G401 (cell line): ENCODE measurements around the gene GFRA1. TPM values are rescaled to one million over a fixed set of nuclear protein-coding genes. Genes with fewer than 3 reads are reported as not detected.

Source experiments
- DNase-seq: peaks from one replicate; pipeline ENCODE4 v3.0.0-alpha.2; 2015; ENCODE audit warnings: low spot score
- in situ Hi-C: cut with HindIII; loops from 2 replicates; pipeline ENCODE4 v1.10.0; 2016; ENCODE audit warnings: low sequenced_read_pairs, mixed read lengths
- total RNA-seq: library from RNA; depleted of rRNA; stranded (reverse); fragments of >200 nt; shearing (Covaris generic); gene quantifications from 2 replicates; pipeline ENCODE4 v1.2.3, GENCODE V29; 2014

Gene GFRA1
- total RNA-seq, 1 experiment from 2014 or later: 0.37 TPM

- in situ Hi-C loops: no loop called here
- no peak for DNase-seq
These were observed 157.2 kb downstream of the GFRA1 start for GRCh38 chr10:116115797-116116196.

GRCh38 chr10:116115036-116115641 lies 157.9 kb downstream of the GFRA1 start:
- no peak for DNase-seq

GRCh38 chr10:116113721-116114501 lies 159.1 kb downstream of the GFRA1 start:
- in situ Hi-C loops: no loop called here
- no peak for DNase-seq

More at GRCh38 chr10:116115036-116115641, 157.9 kb downstream of the GFRA1 start:
- in situ Hi-C loops: no loop called here

- in situ Hi-C loops: no loop called here
- peak; percentile 4 for DNase-seq
These were observed 160.5 kb downstream of the GFRA1 start for GRCh38 chr10:116112232-116113231.

GRCh38 chr10:116111483-116112095 lies 161.4 kb downstream of the GFRA1 start:
- in situ Hi-C loops: no loop called here

GRCh38 chr10:116110736-116111135 lies 162.3 kb downstream of the GFRA1 start:
- in situ Hi-C loops: no loop called here

More at GRCh38 chr10:116111483-116112095, 161.4 kb downstream of the GFRA1 start:
- no peak for DNase-seq

GRCh38 chr10:116109881-116110280 lies 163.1 kb downstream of the GFRA1 start:
- in situ Hi-C loops: no loop called here

More at GRCh38 chr10:116110736-116111135, 162.3 kb downstream of the GFRA1 start:
- DNase-seq: no peak

GRCh38 chr10:116109481-116109880 lies 163.5 kb downstream of the GFRA1 start:
- in situ Hi-C loops: no loop called here
- no peak for DNase-seq

More at GRCh38 chr10:116109881-116110280, 163.1 kb downstream of the GFRA1 start:
- no peak for DNase-seq

GRCh38 chr10:116108095-116108494 lies 164.9 kb downstream of the GFRA1 start:
- DNase-seq: no peak
- in situ Hi-C loops: no loop called here

GRCh38 chr10:116106611-116107010 lies 166.4 kb downstream of the GFRA1 start:
- DNase-seq: no peak
- in situ Hi-C loops: no loop called here

GRCh38 chr10:116105264-116105663 lies 167.7 kb downstream of the GFRA1 start:
- in situ Hi-C loops: no loop called here
- DNase-seq: no peak

- in situ Hi-C loops: no loop called here
These were observed 168.6 kb downstream of the GFRA1 start for GRCh38 chr10:116104210-116104932.

GRCh38 chr10:116103668-116104067 lies 169.3 kb downstream of the GFRA1 start:
- in situ Hi-C loops: no loop called here
- no peak for DNase-seq

More at GRCh38 chr10:116104210-116104932, 168.6 kb downstream of the GFRA1 start:
- no peak for DNase-seq

GRCh38 chr10:116101616-116102315 lies 171.2 kb downstream of the GFRA1 start:
- in situ Hi-C loops: no loop called here

GRCh38 chr10:116100984-116101383 lies 172.0 kb downstream of the GFRA1 start:
- in situ Hi-C loops: no loop called here
- DNase-seq: no peak

More at GRCh38 chr10:116101616-116102315, 171.2 kb downstream of the GFRA1 start:
- DNase-seq: no peak

- no peak for DNase-seq
- in situ Hi-C loops: no loop called here
These were observed 174.0 kb downstream of the GFRA1 start for GRCh38 chr10:116099023-116099420.

- DNase-seq: no peak
- in situ Hi-C loops: no loop called here
These were observed 174.5 kb downstream of the GFRA1 start for GRCh38 chr10:116098411-116099022.
